Measurements from ENCODE around the gene ADAMTS4. TPM values are rescaled to one million over a fixed set of nuclear protein-coding genes. Genes with fewer than 3 reads are reported as not detected.

The ADAMTS4 gene
- total and polyA plus RNA-seq, 2 donors (not counting 1 experiment from before 2014, with no cell fraction given) = 0.10 TPM; not detected in 1

- Histone ChIP-seq H3K4me2 (replicated peaks; ENCODE audit: low read depth, low read length, poor library complexity, severe bottlenecking) (no peak overlapping the region), H3K79me2 (ENCODE audit: control insufficient read depth, insufficient read depth, low read length) (peaks cover 33% of the 10 kb centered on the region), H4K20me1 (ENCODE audit: control insufficient read depth, insufficient read depth, low read length, poor library complexity, severe bottlenecking) (peaks cover 14% of the 10 kb centered on the region), H3K4me1 (ENCODE audit: control insufficient read depth in 2 of 2, insufficient read depth in 2 of 2, low read length in 2 of 2) (peaks cover 20 to 26% of the 10 kb centered on the region in 2 donors), H3K9me3 (ENCODE audit: control extremely low read depth in 1 of 3, control insufficient read depth in 2 of 3, insufficient read depth in 1 of 3, low read length in 2 of 3) (no peaks in the 10 kb centered on the region), H3K27me3 (replicated peaks in 1 of 4; ENCODE audit: control extremely low read depth in 1 of 4, control insufficient read depth in 3 of 4, insufficient read depth in 4 of 4, low read length in 3 of 4) (no peaks in the 10 kb centered on the region), H3K4me3 (ENCODE audit: control extremely low read depth in 1 of 5, extremely low read depth in 1 of 5, insufficient read depth in 1 of 5, low read depth in 2 of 5, low read length in 4 of 5) (no peak overlapping the region), H2AFZ (ENCODE audit: insufficient read depth, low read depth, low read length, poor library complexity, severe bottlenecking) (no peak overlapping the region), H3K9ac (ENCODE audit: low read length) (no peak overlapping the region), H3K36me3 (replicated peaks in 1 of 2; ENCODE audit: control extremely low read depth in 1 of 2, control insufficient read depth in 1 of 2, extremely low read depth in 1 of 2, insufficient read depth in 2 of 2, low read length in 1 of 2) (peaks cover 3 to 66% of the 10 kb centered on the region in 2 experiments), H3K27ac (ENCODE audit: low read length in 2 of 2) (no peak overlapping the region)
- H3K9me3 Mint-ChIP-seq (ENCODE audit: insufficient read depth) = no peaks in the 10 kb centered on the region
- peaks cover 45% of the 10 kb centered on the region for H3K4me1 Mint-ChIP-seq
- 100% methylated on average over 1 of the region's 4 CpGs for WGBS (ENCODE audit: insufficient coverage)
- intact Hi-C loops (cut with micrococcal nuclease) = no loop called here
- no peaks in the 10 kb centered on the region for H3K27me3 Mint-ChIP-seq
- TF ChIP-seq CTCF (IDR thresholded peaks at IDR 0.05) (no peak), EZH2 (IDR thresholded peaks at IDR 0.05; ENCODE audit: borderline replicate concordance, insufficient read depth, low read depth, low read length, poor library complexity, severe bottlenecking) (no peak)
- H3K27ac Mint-ChIP-seq = no peak overlapping the region
- POLR2A ChIA-PET = no interaction called here
- CTCF ChIA-PET = no interaction called here
- no peak overlapping the region for H3K4me3 Mint-ChIP-seq
- DNase-seq = no peak
- no peak for ATAC-seq (ENCODE audit: low read depth)
Measured at GRCh38 chr1:161172776-161173376, 26.0 kb downstream of the ADAMTS4 start.

- ChIA-PET CTCF (no interaction called here), POLR2A (no interaction called here)
- peaks cover 42% of the 10 kb centered on the region for H3K4me1 Mint-ChIP-seq
- H3K4me2 ChIP-seq (replicated peaks; ENCODE audit: low read depth, low read length, poor library complexity, severe bottlenecking) = no peak overlapping the region
- peaks cover 34% of the 10 kb centered on the region for H3K79me2 ChIP-seq (ENCODE audit: control insufficient read depth, insufficient read depth, low read length)
- H4K20me1 ChIP-seq (ENCODE audit: control insufficient read depth, insufficient read depth, low read length, poor library complexity, severe bottlenecking) = peaks cover 14% of the 10 kb centered on the region
- H3K4me3 ChIP-seq (ENCODE audit: control extremely low read depth in 1 of 5, extremely low read depth in 1 of 5, insufficient read depth in 1 of 5, low read depth in 2 of 5, low read length in 4 of 5) = no peak overlapping the region
- no peaks in the 10 kb centered on the region for H3K9me3 ChIP-seq (ENCODE audit: control extremely low read depth in 1 of 3, control insufficient read depth in 2 of 3, insufficient read depth in 1 of 3, low read length in 2 of 3)
- intact Hi-C loops (cut with micrococcal nuclease) = no loop called here
- no peak for TF ChIP-seq CTCF (IDR thresholded peaks at IDR 0.05)
- TF ChIP-seq EZH2 (IDR thresholded peaks at IDR 0.05; ENCODE audit: borderline replicate concordance, insufficient read depth, low read depth, low read length, poor library complexity, severe bottlenecking) = no peak
- H3K9me3 Mint-ChIP-seq (ENCODE audit: insufficient read depth) = no peaks in the 10 kb centered on the region
- H3K4me3 Mint-ChIP-seq = no peak overlapping the region
- no CpG with 5 or more reads among the region's 1 CpG for WGBS (ENCODE audit: insufficient coverage)
- DNase-seq (no peak), ATAC-seq (ENCODE audit: low read depth) (no peak)
- H3K9ac ChIP-seq (ENCODE audit: low read length) = no peak overlapping the region
- no peak overlapping the region for H3K27ac Mint-ChIP-seq
- no peaks in the 10 kb centered on the region for H3K27me3 ChIP-seq (replicated peaks in 1 of 4; ENCODE audit: control extremely low read depth in 1 of 4, control insufficient read depth in 3 of 4, insufficient read depth in 4 of 4, low read length in 3 of 4)
- H3K27ac ChIP-seq (ENCODE audit: low read length in 2 of 2) = no peak overlapping the region
- peaks cover 3 to 66% of the 10 kb centered on the region in 2 experiments for H3K36me3 ChIP-seq (replicated peaks in 1 of 2; ENCODE audit: control extremely low read depth in 1 of 2, control insufficient read depth in 1 of 2, extremely low read depth in 1 of 2, insufficient read depth in 2 of 2, low read length in 1 of 2)
- peaks cover 16 to 22% of the 10 kb centered on the region in 2 donors for H3K4me1 ChIP-seq (ENCODE audit: control insufficient read depth in 2 of 2, insufficient read depth in 2 of 2, low read length in 2 of 2)
- H3K27me3 Mint-ChIP-seq = no peaks in the 10 kb centered on the region
- H2AFZ ChIP-seq (ENCODE audit: insufficient read depth, low read depth, low read length, poor library complexity, severe bottlenecking) = no peak overlapping the region
Measured at GRCh38 chr1:161172349-161172748, 26.5 kb downstream of the ADAMTS4 start.

Measured in B cell (primary cell).